Activated gamma-delta T cell treated with Interleukin-2 at 50 U/mL for 16 hours (primary cell): Measurements from ENCODE around the gene GCFC2.
A peak's percentile ranks its signal among the peaks of the same experiment; 100 is the strongest.
"Not testable (repeated sequence)": the region's sequence is repeated elsewhere in the genome, so short reads cannot be mapped to it uniquely, and the experiment has no call there.

Experiments
- DNase-seq: peaks from one replicate; pipeline ENCODE4 v3.0.0-alpha.2; 2020

GCFC2 gene

DNA sequence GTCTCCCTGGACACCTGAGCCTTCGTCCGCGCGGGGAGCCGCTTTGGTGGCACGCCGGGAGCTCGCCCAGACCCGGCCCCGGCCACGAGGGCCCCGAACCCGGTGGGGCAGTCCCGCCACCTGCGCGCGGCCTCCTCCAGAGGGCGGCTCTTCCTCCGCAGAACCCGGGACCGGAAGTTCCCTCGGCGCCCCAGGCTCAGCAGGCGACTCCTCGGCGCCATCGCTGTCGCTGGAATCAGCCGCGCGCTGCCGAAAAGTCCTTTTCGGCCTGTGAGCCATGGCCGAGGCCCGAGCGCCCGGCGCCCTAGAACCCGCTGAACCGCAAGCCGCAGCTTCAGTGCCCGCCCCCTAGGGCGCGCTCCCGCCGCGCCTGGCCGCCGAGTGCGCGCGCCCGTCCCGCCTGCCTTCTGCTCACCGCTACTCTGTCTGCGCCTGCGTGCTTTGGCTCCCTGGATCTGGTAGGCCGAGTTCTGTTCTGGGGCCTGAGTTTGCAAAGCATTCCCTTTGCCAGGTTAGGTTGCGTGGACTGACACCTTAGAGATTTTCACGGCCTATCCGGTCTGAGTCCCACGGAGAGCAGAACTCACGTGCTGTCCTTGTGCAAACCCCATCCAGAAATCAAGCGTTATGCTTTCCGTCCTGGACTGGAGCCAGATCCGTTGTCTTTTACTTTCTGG lies at the start of gene GCFC2:
TSS of gene GCFC2 (minus strand) at position 339 of the 677 bp plus-strand sequence. CDS start at position 279, 60 bp downstream.
- DNase-seq, result peak; percentile 76

DNA sequence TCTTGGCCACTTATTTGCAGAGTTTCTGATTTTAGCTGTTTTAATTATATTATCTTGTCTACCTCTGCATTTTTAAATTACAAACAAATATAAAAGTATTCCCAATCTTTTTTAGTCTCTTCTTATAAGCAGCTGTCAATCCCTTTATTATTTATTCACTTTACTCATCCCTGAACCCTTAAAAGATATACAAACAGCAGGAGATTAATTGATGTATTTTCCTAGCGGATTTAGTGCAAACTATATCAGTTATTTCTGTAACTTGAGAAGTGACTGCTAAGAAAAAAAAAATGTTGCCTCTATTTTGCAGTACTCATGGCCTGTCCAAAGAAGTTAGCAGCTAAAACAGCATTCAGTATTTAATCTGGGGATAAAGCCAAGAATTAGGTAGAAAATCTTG lies 42.1 kb upstream of the GCFC2 start:
- no peak for DNase-seq

DNA sequence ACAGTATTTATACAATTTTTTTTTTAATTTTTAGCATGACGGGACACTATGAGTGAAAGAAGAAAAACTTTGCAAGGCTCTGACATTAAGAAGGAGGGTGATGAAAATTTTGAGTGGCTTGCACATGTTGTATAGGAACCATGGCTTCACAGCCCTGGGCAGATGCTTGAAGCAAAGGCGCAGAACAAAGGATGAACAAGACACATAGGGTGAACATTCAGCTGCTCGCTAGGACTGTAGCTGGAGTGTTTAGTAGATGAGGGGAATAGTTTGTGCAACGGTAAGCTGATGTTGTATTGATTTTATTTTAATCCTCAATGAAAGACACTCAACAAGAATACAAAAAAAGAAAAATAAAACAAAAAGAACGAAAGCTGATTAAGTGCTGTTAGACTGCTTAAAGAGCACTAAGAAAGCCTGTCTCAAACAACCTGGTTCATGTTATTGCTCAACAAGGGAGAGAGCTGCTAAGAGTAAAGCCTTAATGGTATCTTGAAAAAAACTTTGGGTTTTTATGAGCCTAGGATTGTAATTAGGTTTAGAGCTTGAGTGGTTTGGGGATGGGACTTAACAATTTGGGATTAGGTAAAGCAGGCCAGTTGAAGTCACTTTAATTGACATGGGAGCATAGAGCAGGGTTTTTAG lies 41.2 kb upstream of the GCFC2 start:
- no peak for DNase-seq

DNA sequence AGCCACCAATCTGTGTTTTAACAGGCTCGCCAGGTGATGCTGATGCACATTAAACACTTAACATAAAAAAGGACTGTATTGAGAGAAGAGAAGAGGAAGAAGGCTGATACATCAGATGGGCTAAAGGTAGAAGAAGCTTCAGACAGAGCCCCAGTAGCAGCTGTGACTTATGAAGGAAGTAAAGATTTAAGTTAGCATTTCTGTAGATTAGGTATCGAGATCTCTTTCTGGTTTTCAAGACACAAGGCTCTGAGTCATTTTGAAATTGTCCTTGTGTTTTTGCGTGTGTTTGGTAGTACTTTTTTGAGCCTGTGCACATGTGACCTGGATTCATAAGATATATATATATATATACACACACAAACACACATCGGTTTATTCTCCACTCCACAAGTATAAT lies 40.6 kb upstream of the GCFC2 start:
- no peak for DNase-seq

DNA sequence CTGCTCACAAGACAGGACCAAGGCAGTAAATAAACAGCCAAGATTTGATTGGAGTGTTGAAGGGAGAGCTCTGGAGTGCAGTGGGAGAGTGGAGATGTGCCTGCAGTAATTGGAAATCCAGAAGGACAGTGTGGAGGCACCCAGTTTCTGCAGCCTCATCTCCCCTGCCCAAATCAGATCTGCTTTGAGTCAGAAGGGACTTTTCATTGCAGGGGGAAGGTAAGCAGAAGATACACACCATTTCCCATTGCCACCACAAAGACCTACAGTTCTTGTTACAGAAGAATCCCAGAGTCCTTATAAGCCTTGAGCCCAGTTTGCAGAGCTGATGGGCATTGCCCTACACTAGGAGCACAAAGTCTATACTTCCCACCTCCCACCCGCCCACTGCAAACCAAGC lies 27.2 kb upstream of the GCFC2 start:
- DNase-seq, result no peak

DNA sequence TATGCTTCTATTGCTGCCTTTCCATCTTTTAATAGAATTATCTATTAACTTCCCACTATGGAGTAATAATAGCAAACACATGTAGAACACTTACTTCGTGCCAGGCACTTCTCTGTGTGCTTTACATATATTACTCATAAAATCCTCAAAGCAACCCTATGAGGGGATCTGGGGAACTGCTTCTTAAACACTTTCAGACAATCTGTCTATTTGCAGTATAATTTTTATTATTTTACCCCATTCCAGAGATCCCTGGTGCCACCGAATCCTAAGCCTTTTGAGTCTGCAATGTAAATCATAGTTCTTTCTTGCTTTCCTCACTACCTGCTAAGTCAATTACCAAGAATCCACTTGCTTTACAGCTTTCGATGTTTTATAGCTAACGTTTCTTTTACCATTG lies 25.6 kb upstream of the GCFC2 start:
- DNase-seq, result no peak

DNA sequence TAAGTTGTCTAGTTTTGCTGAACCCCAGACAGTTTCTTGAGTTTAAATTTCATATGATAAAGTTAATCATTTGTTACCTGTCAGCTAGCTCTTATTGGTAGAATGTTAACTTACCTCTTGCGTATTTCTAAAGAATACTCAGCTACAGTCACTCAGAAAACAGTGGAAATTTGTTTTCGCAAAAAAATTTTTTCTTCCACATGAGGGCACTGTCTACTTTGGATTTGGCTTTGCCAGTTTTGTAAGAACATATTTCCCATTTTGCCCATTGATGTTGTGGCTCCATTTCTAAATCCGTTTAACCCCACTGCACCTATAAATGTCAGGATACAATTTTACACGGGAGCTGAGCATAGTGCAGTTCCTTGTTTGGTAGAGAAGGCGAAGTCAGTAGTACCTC lies 19.1 kb upstream of the GCFC2 start:
- DNase-seq, result no peak

DNA sequence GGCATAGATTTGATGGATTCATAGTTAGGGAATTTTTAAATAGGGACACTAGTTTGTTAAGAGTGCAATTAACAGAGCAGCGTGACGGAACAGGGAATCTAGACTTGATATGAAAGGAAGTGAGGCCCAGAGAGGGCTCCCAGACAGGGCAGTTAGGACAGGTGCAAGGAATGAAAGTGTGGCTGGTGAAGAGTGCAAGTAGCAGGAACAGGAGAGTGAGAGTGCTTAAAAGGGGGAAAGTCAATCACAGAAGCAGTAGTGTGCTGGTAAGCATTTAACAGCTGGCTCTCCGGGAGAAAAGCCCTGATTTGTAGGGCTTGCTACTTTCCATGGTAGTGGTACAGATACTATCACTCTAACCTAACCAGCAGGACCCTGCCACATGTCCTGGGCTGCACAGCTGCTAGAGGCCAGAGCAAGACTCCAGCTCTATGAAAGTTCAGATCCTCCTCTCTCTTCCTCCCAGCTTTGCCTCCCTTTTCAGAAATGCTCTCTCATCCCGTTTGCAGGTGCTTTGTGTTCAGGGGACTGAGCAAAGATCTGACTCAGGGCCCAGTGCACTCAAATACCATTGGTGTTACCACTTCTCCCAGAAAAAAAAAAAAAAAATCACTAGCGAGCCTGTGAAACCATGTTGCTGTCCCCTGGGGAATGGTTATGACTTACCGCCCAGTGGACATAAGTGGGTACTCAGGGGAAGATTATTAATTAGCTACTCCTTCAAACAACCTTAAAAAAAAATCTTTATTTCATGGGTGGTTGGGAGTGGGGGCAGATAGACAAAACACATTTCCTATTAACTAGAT lies 18.1 kb upstream of the GCFC2 start:
- no peak for DNase-seq

DNA sequence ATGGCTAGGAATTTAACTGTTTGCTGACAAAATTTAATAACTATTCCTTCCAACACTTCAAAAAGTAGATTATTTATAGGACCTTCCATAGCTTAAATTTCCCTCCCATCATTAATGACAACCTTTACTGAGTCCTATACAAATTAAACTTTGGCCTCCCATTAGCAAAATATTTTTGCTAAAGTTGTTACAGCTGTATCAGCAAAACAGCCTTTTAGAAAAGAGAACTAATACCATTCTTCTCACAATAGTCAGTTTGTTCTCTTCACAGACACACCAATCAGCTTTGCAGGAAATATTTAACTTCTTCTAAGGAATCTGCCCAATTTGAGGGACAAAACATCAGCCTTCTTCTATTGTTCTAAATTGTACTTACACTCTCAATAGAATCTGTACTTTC lies 12.0 kb upstream of the GCFC2 start:
- no peak for DNase-seq

DNA sequence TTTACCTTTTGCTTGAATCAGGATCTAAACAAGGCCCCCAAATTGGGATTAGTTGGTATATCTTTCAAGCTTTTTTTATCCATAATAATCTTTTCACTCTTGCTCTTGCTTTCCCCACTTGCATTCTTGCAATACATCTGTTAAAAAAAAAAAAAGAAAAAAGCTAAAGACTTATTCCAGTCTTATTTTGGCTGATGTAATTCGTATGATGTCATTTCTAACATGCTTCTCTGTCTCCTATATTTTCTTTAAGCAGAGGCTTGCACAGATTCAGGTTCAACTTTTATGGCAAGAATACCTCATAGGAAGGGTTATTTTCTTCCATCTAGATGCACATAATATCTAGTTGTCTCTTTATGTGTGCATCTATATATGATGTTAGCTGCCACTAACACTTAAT lies 9.8 kb upstream of the GCFC2 start:
- DNase-seq, result no peak

DNA sequence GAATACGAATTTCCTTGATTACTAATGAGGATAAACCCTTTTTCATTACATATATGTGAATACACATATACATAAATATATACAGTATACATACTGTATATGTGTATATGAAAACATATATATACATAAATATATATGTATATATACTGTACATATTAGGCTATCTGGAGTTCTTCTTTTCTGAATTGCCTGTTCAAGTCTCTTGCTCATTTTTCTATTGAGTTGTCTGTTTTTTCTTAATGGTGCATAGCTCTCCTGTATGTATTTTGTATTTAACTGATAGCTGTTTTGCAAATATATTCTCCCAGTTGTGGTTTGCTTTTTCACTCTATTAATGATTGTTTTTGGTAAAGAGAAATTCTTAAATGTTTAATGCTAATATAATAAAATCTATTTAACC lies 8.9 kb upstream of the GCFC2 start:
- DNase-seq, result no peak

DNA sequence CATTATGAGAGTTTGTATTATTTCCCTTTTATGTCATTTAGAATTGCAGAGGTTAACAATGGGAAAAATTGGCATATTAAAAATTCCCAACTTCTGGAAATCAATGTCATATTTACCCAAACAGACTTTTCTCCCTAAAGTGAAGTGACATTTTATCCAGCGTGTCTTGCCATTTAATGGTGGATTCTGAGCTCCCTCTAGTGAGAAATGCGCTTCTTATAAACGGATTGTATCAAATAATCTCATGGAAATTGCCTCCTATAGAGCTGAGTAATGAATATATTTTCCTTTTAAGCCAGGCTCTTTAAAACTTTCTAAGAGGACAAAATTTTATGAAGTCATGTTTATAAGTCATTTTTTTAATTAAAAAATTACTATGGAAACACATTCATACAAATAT lies 5.7 kb upstream of the GCFC2 start:
- DNase-seq, result no peak

DNA sequence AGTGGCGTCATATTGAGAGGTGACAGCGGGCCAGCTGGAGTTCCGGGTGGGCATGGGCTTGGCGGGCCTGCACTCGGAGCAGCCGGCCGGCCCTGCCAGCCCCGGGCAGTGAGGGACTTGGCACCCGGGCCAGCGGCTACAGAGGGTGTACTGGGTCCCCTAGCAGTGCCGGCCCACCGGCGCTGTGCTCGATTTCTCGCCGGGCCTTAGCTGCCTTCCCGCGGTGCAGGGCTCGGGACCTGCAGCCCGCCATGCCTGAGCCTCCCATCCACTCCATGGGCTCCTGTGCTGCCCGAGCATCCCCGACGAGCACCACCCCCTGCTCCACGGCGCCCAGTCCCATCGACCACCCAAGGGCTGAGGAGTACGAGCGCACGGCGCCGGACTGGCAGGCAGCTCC lies 875 bp upstream of the GCFC2 start:
- not testable (repeated sequence) for DNase-seq

DNA sequence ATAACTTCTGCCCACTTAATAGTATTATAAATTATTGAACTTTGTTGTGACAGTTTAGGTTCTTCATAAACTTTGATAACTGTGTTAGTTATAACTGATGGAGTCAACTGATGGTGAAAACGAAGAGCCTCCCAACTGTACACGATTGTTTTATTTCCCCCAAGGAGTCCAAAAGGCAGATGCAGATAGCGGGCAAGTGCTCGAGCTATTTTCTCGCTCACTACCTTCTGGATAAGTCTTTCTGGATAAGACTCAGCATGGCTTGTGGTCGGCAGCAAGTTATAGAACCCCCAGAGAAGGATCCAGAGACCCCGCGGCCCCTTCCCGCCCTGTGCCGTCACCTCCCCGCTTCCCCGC lies 517 bp downstream of the GCFC2 start:
- no peak for DNase-seq

DNA sequence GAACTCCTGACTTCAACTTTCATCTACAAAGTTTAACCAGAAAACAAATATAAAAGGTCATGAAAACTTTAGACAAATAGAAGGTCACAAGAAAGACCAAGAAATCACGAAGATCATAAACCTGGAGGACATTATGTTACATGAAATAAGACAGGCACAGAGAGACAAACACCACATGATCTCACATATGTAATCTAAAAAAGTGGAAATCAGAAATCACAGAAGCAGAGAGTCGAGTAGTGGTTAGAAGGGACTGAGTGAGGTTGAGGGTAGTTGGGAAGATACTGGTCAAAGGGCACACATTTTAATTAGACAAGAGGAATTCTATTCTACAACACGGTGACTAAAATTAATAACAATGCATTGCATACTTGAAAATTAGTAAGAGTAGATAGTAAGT lies 1.4 kb downstream of the GCFC2 start:
- DNase-seq, result no peak

DNA sequence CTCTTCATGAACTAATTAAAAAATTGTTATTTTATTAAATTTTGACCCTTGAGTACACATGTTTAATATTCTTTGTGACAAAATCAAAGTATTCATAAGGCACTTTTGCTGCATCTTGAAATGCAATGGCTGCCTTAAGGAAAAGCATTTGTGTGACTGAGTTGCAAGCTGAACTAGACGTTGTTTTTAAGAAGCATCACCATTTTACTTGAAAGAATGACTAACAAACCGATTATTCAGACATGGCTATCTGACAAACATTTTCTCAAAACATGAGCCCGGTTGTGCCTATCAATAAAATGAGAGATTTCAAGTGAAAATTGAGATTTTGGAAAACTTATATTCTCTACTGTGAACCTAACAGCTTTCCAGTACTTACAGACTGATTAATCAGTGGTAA lies 2.8 kb downstream of the GCFC2 start:
- no peak for DNase-seq

DNA sequence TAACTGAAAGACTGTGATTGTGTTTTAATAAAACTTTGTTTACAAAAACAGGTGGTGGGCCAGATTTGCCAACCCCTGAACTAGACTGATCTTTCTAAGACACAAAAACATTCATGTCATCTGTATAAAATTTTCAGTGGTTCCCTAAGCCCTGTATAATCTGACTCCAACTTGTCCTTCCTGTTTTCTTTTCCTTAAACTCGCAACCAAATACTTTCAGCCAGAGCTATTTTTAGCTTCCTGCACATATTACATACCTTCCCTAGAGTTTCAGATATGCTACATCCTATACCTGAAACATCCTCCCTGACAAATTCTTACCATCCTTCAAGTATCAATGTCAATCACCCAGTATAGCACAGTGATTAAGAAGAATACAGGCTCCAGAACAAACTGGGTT lies 4.8 kb downstream of the GCFC2 start:
- no peak for DNase-seq

DNA sequence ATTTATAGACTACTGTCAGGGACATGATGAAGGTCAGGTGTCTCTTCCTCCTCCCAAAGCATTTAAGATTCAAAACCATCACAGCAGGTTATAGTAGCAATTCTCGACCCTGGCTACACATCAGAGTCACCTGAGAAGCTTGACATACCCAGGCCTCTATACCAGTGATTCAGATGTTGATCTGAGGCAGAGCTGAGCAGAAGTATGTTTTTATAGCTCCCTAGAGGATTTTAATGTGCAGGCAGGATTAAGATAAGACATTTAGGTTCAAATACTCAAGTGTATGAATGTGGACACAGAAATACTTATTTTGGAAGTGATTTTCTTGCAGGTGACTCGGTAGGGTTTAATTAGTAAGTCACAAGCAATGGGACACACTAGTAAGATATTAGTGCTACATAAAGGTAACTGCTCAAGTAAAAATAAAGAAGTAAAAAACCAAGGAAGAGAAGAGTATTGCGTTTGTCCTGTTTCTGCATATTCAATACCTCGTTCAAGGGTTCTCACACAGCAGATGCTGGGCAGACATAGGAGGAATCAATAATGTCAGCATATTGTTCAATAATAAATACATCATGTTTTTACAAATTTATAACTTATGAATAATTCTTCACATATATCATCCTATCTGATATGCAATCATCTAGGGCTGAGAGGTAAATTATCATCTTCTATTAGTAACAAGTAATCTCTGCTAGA lies 7.0 kb downstream of the GCFC2 start:
- no peak for DNase-seq

DNA sequence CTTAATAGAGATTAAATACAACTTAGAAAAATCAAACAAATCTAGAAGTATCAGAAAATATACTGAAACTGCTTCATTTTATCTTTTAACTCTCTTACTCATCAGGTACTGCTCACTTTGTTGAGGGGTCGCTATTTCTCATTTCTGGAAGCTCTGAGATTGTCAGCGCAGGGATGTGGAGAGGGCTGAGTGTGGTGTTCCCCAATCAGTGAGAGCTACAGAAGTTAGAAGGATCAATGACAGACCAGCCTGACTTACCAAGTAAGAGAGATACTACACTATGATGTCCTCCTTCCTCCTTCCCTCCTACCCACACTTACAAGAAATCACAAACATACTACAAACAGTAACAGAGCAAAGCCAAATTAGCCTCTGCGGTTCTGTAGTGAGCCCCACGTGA lies 8.1 kb downstream of the GCFC2 start:
- DNase-seq, result no peak

DNA sequence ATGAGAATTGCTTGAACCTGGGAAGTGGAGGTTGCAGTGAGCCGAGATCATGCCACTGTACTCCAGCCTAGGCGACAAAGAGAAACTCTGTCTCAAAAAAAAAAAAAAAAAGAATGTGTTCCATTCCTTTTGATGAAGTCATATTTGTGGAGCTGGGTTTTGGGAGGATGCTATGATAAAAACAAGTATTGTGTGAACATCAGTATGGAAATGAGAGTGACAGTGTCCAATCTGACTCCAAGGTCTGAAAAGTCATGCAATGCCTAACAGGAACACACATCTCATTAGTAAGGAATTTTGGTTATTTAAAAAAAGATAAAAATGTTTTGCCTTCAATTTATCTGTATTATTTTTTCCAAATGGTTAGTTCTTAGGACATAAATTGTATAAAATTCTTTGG lies 11.8 kb downstream of the GCFC2 start:
- no peak for DNase-seq

DNA sequence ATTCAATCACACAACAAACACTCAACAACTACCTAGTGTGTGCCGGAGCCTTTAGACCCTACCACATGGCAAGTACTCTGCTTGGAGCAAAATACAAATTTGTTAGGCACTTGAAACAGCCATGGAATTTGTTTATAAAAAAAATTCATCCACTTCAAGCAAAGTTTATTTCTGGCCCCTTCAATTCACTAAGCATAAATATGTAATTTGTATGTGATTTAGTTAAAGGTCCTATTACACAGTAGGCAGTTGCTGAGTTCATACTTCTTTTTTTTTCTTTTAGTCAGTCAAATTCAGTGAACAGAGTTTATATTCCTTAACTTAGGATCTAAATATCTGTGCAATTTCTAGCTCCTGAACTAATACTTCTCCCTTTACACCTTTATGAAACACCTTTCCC lies 22.5 kb downstream of the GCFC2 start:
- DNase-seq, result no peak

DNA sequence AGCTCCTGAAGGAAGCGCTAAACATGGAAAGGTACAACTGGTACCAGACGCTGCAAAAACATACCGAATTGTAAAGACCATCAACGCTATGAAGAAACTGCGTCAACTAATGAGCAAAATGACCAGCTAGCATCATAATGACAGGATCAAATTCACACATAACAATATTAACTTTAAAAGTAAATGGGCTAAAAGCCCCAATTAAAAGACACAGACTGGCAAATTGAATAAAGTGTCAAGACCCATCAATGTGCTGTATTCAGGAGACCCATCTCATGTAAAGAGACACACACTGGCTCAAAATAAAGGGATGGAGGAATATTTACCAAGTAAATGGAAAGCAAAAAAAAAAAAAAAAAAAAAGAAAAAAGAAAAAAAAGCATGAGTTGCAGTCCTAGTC lies 27.3 kb downstream of the GCFC2 start:
- not testable (repeated sequence) for DNase-seq

DNA sequence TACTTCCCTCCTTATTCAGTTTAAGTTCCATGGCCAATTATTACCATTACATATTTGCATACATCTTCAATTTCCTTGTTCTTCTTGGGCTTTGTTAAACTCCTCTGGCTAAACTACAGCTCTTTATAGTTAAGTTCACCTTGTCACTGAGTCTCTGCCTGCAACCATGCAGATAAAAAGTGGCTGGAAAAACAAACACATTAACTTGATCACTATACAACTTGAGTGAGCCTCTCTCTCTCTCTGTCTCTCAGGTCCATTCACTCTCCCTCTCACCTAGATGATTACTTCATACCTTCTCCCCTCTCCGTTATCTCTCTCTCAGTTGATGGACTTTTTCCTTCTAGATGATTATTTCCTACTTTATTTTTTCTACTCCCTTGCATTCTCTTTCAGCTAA lies 30.3 kb downstream of the GCFC2 start:
- DNase-seq, result no peak

DNA sequence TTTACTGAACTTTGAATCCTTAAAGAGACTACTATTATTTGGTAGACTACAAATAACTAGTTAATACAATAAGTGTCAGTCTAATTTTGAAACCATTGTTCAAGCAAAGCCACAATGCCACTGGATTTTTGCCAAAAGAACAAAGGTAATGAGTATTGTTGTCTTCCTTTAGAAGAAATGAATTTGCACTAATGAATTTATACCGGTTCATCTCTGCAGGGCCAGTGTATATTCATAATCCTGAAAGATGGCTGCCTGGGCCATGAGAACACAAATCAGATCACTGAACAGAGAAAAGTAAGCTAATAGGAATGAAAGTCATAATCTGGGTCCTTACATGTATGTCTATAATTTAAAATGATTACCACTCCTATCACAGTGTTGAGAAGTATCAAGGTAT lies 31.2 kb downstream of the GCFC2 start:
- no peak for DNase-seq
